H1 (cell line): Measurements from ENCODE around the gene MBD5. TPM values are rescaled to one million over a fixed set of nuclear protein-coding genes. Genes with fewer than 3 reads are reported as not detected.

Experiments
- BCL11A ChIP-seq, 2 experiments: IDR thresholded peaks; one replicate each; pipeline ENCODE4 v1.6.1; 2011; ENCODE audit warnings: low read depth in 2 of 2, low read length in 2 of 2, mild to moderate bottlenecking in 2 of 2
- JUND ChIP-seq: IDR thresholded peaks from 2 replicates; pipeline ENCODE4 v1.6.1; 2011; ENCODE audit warnings: mild to moderate bottlenecking, improper control_type of control experiment, low read length
- NANOG ChIP-seq: IDR thresholded peaks from 2 replicates; pipeline ENCODE4 v1.6.1; 2011; ENCODE audit warnings: low read length, low read depth, mild to moderate bottlenecking, inconsistent platforms; ENCODE audit not compliant: insufficient read depth, poor library complexity, severe bottlenecking
- RFX5 ChIP-seq: IDR thresholded peaks from 2 replicates; pipeline ENCODE4 v1.6.1; 2011; ENCODE audit warnings: low read depth, low read length, improper control_type of control experiment, borderline replicate concordance
- SIX5 ChIP-seq: IDR thresholded peaks from 2 replicates; pipeline ENCODE4 v1.6.1; 2011; ENCODE audit warnings: mild to moderate bottlenecking, low read depth, low read length
- polyA plus RNA-seq, 7 experiments: library from polyadenylated mRNA; depleted of rRNA in 3 of 7; stranded (reverse) in 5 of 7; unstranded in 2 of 7; fragments of >200 nt in 5 of 7; fragments of 200-250 nt in 2 of 7; gene quantifications; 1 replicate in 5 of 7; 2 replicates in 1 of 7; 4 replicates in 1 of 7; pipeline versions ENCODE4 v1.2.1 to v1.2.3, GENCODE V29; 2011 to 2013; ENCODE audit warnings: missing spikeins in 2 of 7, mixed read lengths in 2 of 7
- total RNA-seq: library from RNA; stranded (reverse); fragmentation: NEBNext Ultra II Directional; extraction: Animal tissue kit (Norgen Biotek cat#: 25700); gene quantifications from 2 replicates; pipeline ENCODE4 v1.2.1, GENCODE V29; 2021

Gene MBD5
- total and polyA plus RNA-seq, 2 of the 8 experiments (the other 6 are each of a cell fraction or from before 2014, with no cell fraction given), result 9.7 to 29.4 TPM

DNA sequence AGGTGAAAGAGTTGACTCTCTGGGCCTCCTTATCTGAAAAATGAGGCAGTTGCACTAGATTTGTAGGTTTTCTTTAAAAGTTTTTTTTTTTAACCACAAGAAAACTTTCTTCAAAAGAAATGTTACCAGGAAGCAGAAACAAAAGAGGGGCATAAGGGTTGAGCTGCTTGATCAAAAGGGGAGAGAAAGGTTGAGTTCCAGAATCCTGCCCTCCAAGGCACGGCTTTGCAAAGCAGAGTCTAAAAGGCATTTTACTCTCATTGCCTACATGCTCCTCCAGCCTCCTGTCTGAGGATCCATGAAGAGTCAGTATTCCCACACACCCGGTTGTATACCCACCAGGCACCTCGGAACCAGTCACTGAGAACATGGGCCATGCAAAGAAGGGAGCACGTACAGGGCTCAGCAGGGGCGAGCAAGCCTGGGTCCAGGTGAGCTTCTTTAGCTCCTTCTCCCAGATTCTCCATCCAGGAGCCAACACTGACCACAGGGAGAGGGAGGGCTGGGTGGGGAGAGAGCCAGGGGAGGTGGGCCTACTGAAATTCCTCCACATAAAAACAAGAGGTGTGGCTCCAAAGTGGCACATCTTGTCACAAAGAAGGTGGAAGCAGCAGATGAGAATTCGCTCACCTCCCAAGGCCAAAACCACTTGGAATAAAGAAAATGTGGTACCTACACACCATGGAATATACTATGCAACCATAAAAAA, 507.6 kb downstream of the MBD5 start (continued):
- TF ChIP-seq RFX5, result no peak
- no peak for TF ChIP-seq JUND
- no peak for TF ChIP-seq BCL11A (IDR thresholded peaks at IDR 0.05; ENCODE audit: low read depth in 2 of 2, low read length in 2 of 2)
- TF ChIP-seq SIX5, result no peak
- TF ChIP-seq NANOG, result no peak
